Loucy (cell line): ENCODE data around the gene ZNF296.

Experiments
- H2AFZ ChIP-seq: fragments of 200-600 bp; sonication (generic); 2 replicates; pipeline ENCODE4 v1.6.0; 2016; ENCODE audit warnings: antibody characterized with exemption, mild to moderate bottlenecking, low read length, moderate library complexity
- H3F3A ChIP-seq: fragments of 200-600 bp; 2 replicates; pipeline ENCODE4 v1.6.0; 2016; ENCODE audit warnings: antibody characterized with exemption, low read depth, mild to moderate bottlenecking
- H3K27me3 ChIP-seq: fragments of 200-600 bp; sonication (generic); 2 replicates; pipeline ENCODE4 v1.6.1; 2014; ENCODE audit warnings: low read length, mild to moderate bottlenecking; ENCODE audit not compliant: insufficient read depth, poor library complexity, severe bottlenecking
- H3K36me3 ChIP-seq: fragments of 200-600 bp; sonication (generic); 2 replicates; pipeline ENCODE4 v1.6.1; 2016; ENCODE audit warnings: low read length; ENCODE audit not compliant: insufficient read depth
- H3K4me1 ChIP-seq: fragments of 200-600 bp; sonication (generic); 2 replicates; pipeline ENCODE4 v1.5.1; 2014; ENCODE audit warnings: low read length, mild to moderate bottlenecking; ENCODE audit not compliant: insufficient read depth, poor library complexity, severe bottlenecking
- H3K4me2 ChIP-seq: fragments of 200-600 bp; sonication (generic); 2 replicates; pipeline ENCODE4 v1.6.0; 2014; ENCODE audit warnings: antibody characterized with exemption, low read length, low read depth, mild to moderate bottlenecking; ENCODE audit not compliant: poor library complexity, severe bottlenecking
- H3K4me3 ChIP-seq: fragments of 200-600 bp; sonication (generic); 2 replicates; pipeline ENCODE4 v1.5.1; 2014; ENCODE audit warnings: low read length, mild to moderate bottlenecking, mixed read lengths; ENCODE audit not compliant: poor library complexity, severe bottlenecking
- H3K79me2 ChIP-seq: fragments of 200-600 bp; sonication (generic); 2 replicates; pipeline ENCODE4 v1.6.1; 2014; ENCODE audit warnings: low read length; ENCODE audit not compliant: insufficient read depth
- H3K9ac ChIP-seq: fragments of 200-600 bp; sonication (generic); 2 replicates; pipeline ENCODE4 v1.6.0; 2014; ENCODE audit warnings: mild to moderate bottlenecking, low read depth, low read length, moderate library complexity; ENCODE audit not compliant: poor library complexity, severe bottlenecking
- H3K9me2 ChIP-seq: fragments of 200-600 bp; sonication (generic); replicated peaks from 2 replicates; pipeline ENCODE4 v1.6.1; 2016; ENCODE audit warnings: low read depth, low read length, mixed read lengths
- H3K9me3 ChIP-seq: fragments of 200-600 bp; sonication (generic); 2 replicates; pipeline ENCODE4 v1.6.1; 2014; ENCODE audit warnings: mild to moderate bottlenecking, antibody characterized with exemption, low read length, low read depth; ENCODE audit not compliant: insufficient read depth
- H4K20me1 ChIP-seq: fragments of 200-600 bp; sonication (generic); 2 replicates; pipeline ENCODE4 v1.6.0; 2014; ENCODE audit warnings: antibody characterized with exemption, low read length, mild to moderate bottlenecking; ENCODE audit not compliant: insufficient read depth, poor library complexity, severe bottlenecking
- CTCF ChIP-seq: fragments of 200-600 bp; sonication (generic); conservative IDR thresholded peaks from 2 replicates; pipeline ENCODE4 v1.5.1; 2014; ENCODE audit warnings: mild to moderate bottlenecking, antibody characterized with exemption, low read length
- EZH2phosphoT487 ChIP-seq: fragments of 200-600 bp; IDR thresholded peaks from 2 replicates; pipeline ENCODE4 v1.6.1; 2018; ENCODE audit warnings: antibody characterized with exemption, mild to moderate bottlenecking, moderate library complexity, borderline replicate concordance

ZNF296 gene

GRCh38 chr19:45103508-45104319, 27.4 kb upstream of the ZNF296 start:
- H3K36me3 ChIP-seq, result peaks cover 10% of the 10 kb centered on the region; the same call in 1 of the 2 replicates
- peaks cover 7% of the 10 kb centered on the region for H3K4me1 ChIP-seq
- H3K79me2 ChIP-seq, result peaks cover 87% of the 10 kb centered on the region; the same call in 1 of the 2 replicates
- peaks cover 30% of the 10 kb centered on the region for H4K20me1 ChIP-seq
- H3K4me3 ChIP-seq, result no peak overlapping the region
- H3F3A ChIP-seq, result no peaks in the 10 kb centered on the region
- H3K27me3 ChIP-seq, result no peaks in the 10 kb centered on the region
- H3K9me2 ChIP-seq, result no peaks in the 10 kb centered on the region
- no peak overlapping the region for H3K9ac ChIP-seq
- no peaks in the 10 kb centered on the region for H3K9me3 ChIP-seq
- H2AFZ ChIP-seq, result no peak overlapping the region
- H3K4me2 ChIP-seq, result no peak overlapping the region
- TF ChIP-seq EZH2phosphoT487 (no peak), CTCF (no peak)

GRCh38 chr19:45103156-45103507, 26.9 kb upstream of the ZNF296 start:
- H3K4me1 ChIP-seq, result peaks cover 8% of the 10 kb centered on the region
- no peak overlapping the region for H3K4me2 ChIP-seq
- no peak overlapping the region for H3K9ac ChIP-seq

GRCh38 chr19:45102481-45102880, 26.2 kb upstream of the ZNF296 start:
- H3F3A ChIP-seq, result no peaks in the 10 kb centered on the region
- no peak overlapping the region for H2AFZ ChIP-seq
- peaks cover 15% of the 10 kb centered on the region for H3K4me1 ChIP-seq
- H3K9me2 ChIP-seq, result no peaks in the 10 kb centered on the region
- peaks cover 10% of the 10 kb centered on the region; the same call in 1 of the 2 replicates for H3K36me3 ChIP-seq
- H3K27me3 ChIP-seq, result no peaks in the 10 kb centered on the region
- H3K9ac ChIP-seq, result no peak overlapping the region
- no peak overlapping the region for H3K4me3 ChIP-seq
- TF ChIP-seq CTCF (no peak), EZH2phosphoT487 (no peak)
- H3K79me2 ChIP-seq, result peaks cover 90% of the 10 kb centered on the region
- H4K20me1 ChIP-seq, result peaks cover 43% of the 10 kb centered on the region
- H3K9me3 ChIP-seq, result no peaks in the 10 kb centered on the region
- no peak overlapping the region for H3K4me2 ChIP-seq

More at GRCh38 chr19:45103156-45103507, 26.9 kb upstream of the ZNF296 start:
- H3K79me2 ChIP-seq, result peaks cover 90% of the 10 kb centered on the region
- no peaks in the 10 kb centered on the region for H3K9me3 ChIP-seq
- H3K27me3 ChIP-seq, result no peaks in the 10 kb centered on the region
- H3K4me3 ChIP-seq, result no peak overlapping the region
- no peak overlapping the region for H2AFZ ChIP-seq
- H3F3A ChIP-seq, result no peaks in the 10 kb centered on the region
- H4K20me1 ChIP-seq, result peaks cover 36% of the 10 kb centered on the region
- peaks cover 10% of the 10 kb centered on the region; the same call in 1 of the 2 replicates for H3K36me3 ChIP-seq
- H3K9me2 ChIP-seq, result no peaks in the 10 kb centered on the region
- TF ChIP-seq EZH2phosphoT487 (no peak), CTCF (no peak)
